Neural crest cell (in vitro differentiated cells): ENCODE data around the gene SLC5A11. TPM values are rescaled to one million over a fixed set of nuclear protein-coding genes. Genes with fewer than 3 reads are reported as not detected.
A peak's percentile ranks its signal among the peaks of the same experiment; 100 is the strongest.
"Not testable (repeated sequence)": the region's sequence is repeated elsewhere in the genome, so short reads cannot be mapped to it uniquely, and the experiment has no call there.

Source experiments
- DNase-seq: peaks from one replicate; pipeline ENCODE4 v3.0.0; 2021; ENCODE audit warnings: low read depth, mixed read lengths, low spot score
- H3K27ac Mint-ChIP-seq: one replicate; pipeline ENCODE4 v1.8.0; 2021; ENCODE audit warnings: mild to moderate bottlenecking, mixed read lengths; ENCODE audit not compliant: unreplicated experiment
- H3K27me3 Mint-ChIP-seq: 2 replicates; pipeline ENCODE4 v1.8.0; 2021; ENCODE audit warnings: low read depth, mild to moderate bottlenecking, mixed read lengths
- H3K36me3 Mint-ChIP-seq: 2 replicates; pipeline ENCODE4 v1.8.0; 2021; ENCODE audit warnings: low read depth, mild to moderate bottlenecking, mixed read lengths
- H3K4me1 Mint-ChIP-seq: 2 replicates; pipeline ENCODE4 v1.8.0; 2021; ENCODE audit warnings: mixed read lengths
- H3K4me3 Mint-ChIP-seq: one replicate; pipeline ENCODE4 v1.8.0; 2021; ENCODE audit warnings: mild to moderate bottlenecking, mixed read lengths
- H3K9me3 Mint-ChIP-seq: 2 replicates; pipeline ENCODE4 v1.8.0; 2021; ENCODE audit warnings: mixed read lengths
- CTCF ChIP-seq: fragments of 200-600 bp; sonication (generic); conservative IDR thresholded peaks from 2 replicates; pipeline ENCODE4 v1.5.0; 2021; ENCODE audit warnings: antibody characterized with exemption, mild to moderate bottlenecking
- total RNA-seq: library from RNA; stranded (reverse); gene quantifications from 2 replicates; pipeline ENCODE4 v1.2.1, GENCODE V29; 2021

Gene SLC5A11
- total RNA-seq, 1 donor from 2014 or later: not detected

GRCh38 chr16:24883714-24884151 is 38.0 kb downstream of the SLC5A11 start:
- no peak for DNase-seq
- H3K36me3 Mint-ChIP-seq: no peaks in the 10 kb centered on the region
- no peak overlapping the region for H3K4me3 Mint-ChIP-seq
- TF ChIP-seq CTCF: no peak
- peaks cover 6% of the 10 kb centered on the region for H3K9me3 Mint-ChIP-seq
- peak overlapping the region; percentile 67 for H3K27ac Mint-ChIP-seq
- H3K27me3 Mint-ChIP-seq: peaks cover 18% of the 10 kb centered on the region
- no peaks in the 10 kb centered on the region for H3K4me1 Mint-ChIP-seq

GRCh38 chr16:24887472-24887871 is 41.7 kb downstream of the SLC5A11 start:
- no peak for TF ChIP-seq CTCF

GRCh38 chr16:24890746-24891145 is 45.0 kb downstream of the SLC5A11 start:
- Mint-ChIP-seq H3K27me3 (peaks cover 44% of the 10 kb centered on the region), H3K27ac (no peak overlapping the region), H3K9me3 (no peaks in the 10 kb centered on the region), H3K36me3 (no peaks in the 10 kb centered on the region), H3K4me1 (no peaks in the 10 kb centered on the region), H3K4me3 (no peak overlapping the region)
- DNase-seq: no peak
- TF ChIP-seq CTCF: no peak

More at GRCh38 chr16:24887472-24887871, 41.7 kb downstream of the SLC5A11 start:
- Mint-ChIP-seq H3K36me3 (no peaks in the 10 kb centered on the region), H3K27ac (no peak overlapping the region), H3K4me1 (no peaks in the 10 kb centered on the region), H3K4me3 (no peak overlapping the region), H3K9me3 (no peaks in the 10 kb centered on the region), H3K27me3 (peaks cover 30% of the 10 kb centered on the region)
- DNase-seq: no peak

GRCh38 chr16:24896439-24896838 is 50.7 kb downstream of the SLC5A11 start:
- no peak overlapping the region for H3K4me3 Mint-ChIP-seq

GRCh38 chr16:24897522-24897921 is 51.8 kb downstream of the SLC5A11 start:
- not testable (repeated sequence) for H3K9me3 Mint-ChIP-seq, H3K4me1 Mint-ChIP-seq, H3K4me3 Mint-ChIP-seq, DNase-seq, H3K27ac Mint-ChIP-seq, H3K36me3 Mint-ChIP-seq
- H3K27me3 Mint-ChIP-seq: peaks cover 29% of the 10 kb centered on the region

More at GRCh38 chr16:24896439-24896838, 50.7 kb downstream of the SLC5A11 start:
- DNase-seq: no peak
- no peak overlapping the region for H3K27ac Mint-ChIP-seq
- no peak for TF ChIP-seq CTCF
- H3K9me3 Mint-ChIP-seq: no peaks in the 10 kb centered on the region
- H3K27me3 Mint-ChIP-seq: peaks cover 33% of the 10 kb centered on the region
- no peaks in the 10 kb centered on the region for H3K4me1 Mint-ChIP-seq
- H3K36me3 Mint-ChIP-seq: no peaks in the 10 kb centered on the region

GRCh38 chr16:24900230-24900629 is 54.5 kb downstream of the SLC5A11 start:
- Mint-ChIP-seq H3K27me3 (peaks cover 29% of the 10 kb centered on the region), H3K4me3 (no peak overlapping the region), H3K4me1 (no peaks in the 10 kb centered on the region), H3K36me3 (no peaks in the 10 kb centered on the region), H3K9me3 (no peaks in the 10 kb centered on the region), H3K27ac (no peak overlapping the region)
- no peak for DNase-seq
- no peak for TF ChIP-seq CTCF
